HCT116 (cell line): ENCODE measurements around the gene RFPL3. TPM values are rescaled to one million over a fixed set of nuclear protein-coding genes. Genes with fewer than 3 reads are reported as not detected.
"Not testable (repeated sequence)": the region's sequence is repeated elsewhere in the genome, so short reads cannot be mapped to it uniquely, and the experiment has no call there.

Experiments used
- ATAC-seq: fragments of 200-7000 bp; cut with Tn5 transposase; 2 replicates; pipeline ENCODE4 v1.9.1; 2020; ENCODE audit warnings: mild to moderate bottlenecking, moderate library complexity
- BruUV-seq: library from RNA; stranded (reverse); fragments of 400-500 nt; replicated peaks from 2 replicates; lab custom pipeline; 2021; lab: Mats Ljungman, UMichigan
- CTCF ChIA-PET: fragments of 300-600 bp; sonication (Branson Sonifier 250); formaldehyde crosslinking; loops from one replicate; lab custom pipeline; 2021; ENCODE audit warnings: antibody characterized with exemption; lab: Charles Lee
- POLR2A ChIA-PET: fragments of 300-600, 350-600 bp; sonication (Branson Sonifier 250); formaldehyde crosslinking; loops from one replicate; lab custom pipeline; 2021; ENCODE audit warnings: antibody characterized with exemption; lab: Charles Lee
- RAD21 ChIA-PET, 2 experiments: fragments of 300-600 bp; sonication (Branson Sonifier 250); formaldehyde crosslinking; loops; one replicate each; lab custom pipeline; 2023; ENCODE audit warnings: low total read pairs in 2 of 2; ENCODE audit not compliant: uncharacterized antibody in 2 of 2, unreplicated experiment in 2 of 2, low non-redundant PET in 1 of 2; lab: Charles Lee
- DNase-seq: peaks from one replicate; pipeline ENCODE4 v3.0.0-alpha.2; 2010; ENCODE audit warnings: low read depth, low spot score
- H2AFZ ChIP-seq: fragments of 200-600 bp; shearing (Covaris generic), sonication (generic); 2 replicates; pipeline ENCODE4 v1.6.1; 2017; ENCODE audit warnings: low read depth, mixed run types, mixed read lengths, antibody characterized with exemption, low read length; ENCODE audit not compliant: poor library complexity, severe bottlenecking
- H3K27ac ChIP-seq: 2 replicates; pipeline ENCODE4 v1.5.1; 2012; ENCODE audit warnings: low read depth, low read length
- H3K27me3 ChIP-seq: fragments of 200-600 bp; sonication (generic); 2 replicates; pipeline ENCODE4 v1.6.1; 2016; ENCODE audit warnings: mixed run types, low read length, mixed read lengths; ENCODE audit not compliant: insufficient read depth
- H3K36me3 ChIP-seq, 2 experiments: fragments of 200-500 bp in 1 of 2; fragments of 200-600 bp in 1 of 2; sonication (Bioruptor generic) in 1 of 2; sonication (generic) in 1 of 2; 2 replicates each; pipeline versions ENCODE4 v1.5.1 to v1.6.1; 2014 to 2016; ENCODE audit warnings: low read length in 2 of 2, inconsistent platforms in 1 of 2, mixed read lengths in 1 of 2, mixed run types in 1 of 2; ENCODE audit not compliant: insufficient read depth in 2 of 2, control insufficient read depth in 1 of 2
- H3K4me1 ChIP-seq, 2 experiments: fragments of 200-600 bp in 1 of 2; sonication (generic) in 1 of 2; 2 replicates each; pipeline versions ENCODE4 v1.5.1 to v1.6.1; 2012 to 2017; ENCODE audit warnings: low read length in 2 of 2, inconsistent platforms in 1 of 2, mild to moderate bottlenecking in 1 of 2, mixed read lengths in 1 of 2, mixed run types in 1 of 2, moderate library complexity in 1 of 2; ENCODE audit not compliant: insufficient read depth in 2 of 2, control insufficient read depth in 1 of 2
- H3K4me2 ChIP-seq: fragments of 200-600 bp; sonication (generic); 2 replicates; pipeline ENCODE4 v1.6.1; 2017; ENCODE audit warnings: mixed run types, low read length, mixed read lengths
- H3K4me3 ChIP-seq, 2 experiments: fragments of 200-600 bp in 1 of 2; sonication (generic) in 1 of 2; replicated peaks in 1 of 2; 2 replicates each; pipeline ENCODE4 v1.5.1; 2011 to 2016; ENCODE audit warnings: low read length in 2 of 2, control low read depth in 1 of 2, low read depth in 1 of 2, mild to moderate bottlenecking in 1 of 2, mixed read lengths in 1 of 2, mixed run types in 1 of 2
- H3K79me2 ChIP-seq: fragments of 200-600 bp; sonication (generic); 2 replicates; pipeline ENCODE4 v1.6.1; 2017; ENCODE audit warnings: mild to moderate bottlenecking, mixed run types, low read length, moderate library complexity, mixed read lengths; ENCODE audit not compliant: insufficient read depth
- H3K9ac ChIP-seq: fragments of 200-600 bp; sonication (generic); 2 replicates; pipeline ENCODE4 v1.6.1; 2016; ENCODE audit warnings: low read length, mixed read lengths
- H3K9me2 ChIP-seq: fragments of 200-600 bp; sonication (generic), shearing (Covaris generic); 2 replicates; pipeline ENCODE4 v1.6.1; 2017; ENCODE audit warnings: mixed run types, mild to moderate bottlenecking, moderate library complexity; ENCODE audit not compliant: insufficient read depth
- H3K9me3 ChIP-seq, 2 experiments: fragments of 200-500 bp in 1 of 2; fragments of 200-600 bp in 1 of 2; sonication (Bioruptor generic) in 1 of 2; sonication (generic) in 1 of 2; 2 replicates each; pipeline ENCODE4 v1.6.1; 2014 to 2017; ENCODE audit warnings: low read length in 2 of 2, mixed read lengths in 2 of 2, inconsistent platforms in 1 of 2, low read depth in 1 of 2, mild to moderate bottlenecking in 1 of 2, mixed run types in 1 of 2, moderate library complexity in 1 of 2; ENCODE audit not compliant: control insufficient read depth in 1 of 2, insufficient read depth in 1 of 2
- H4K20me1 ChIP-seq: fragments of 200-600 bp; sonication (generic), shearing (Covaris generic); 2 replicates; pipeline ENCODE4 v1.6.1; 2017; ENCODE audit warnings: mixed run types, mild to moderate bottlenecking, moderate library complexity; ENCODE audit not compliant: insufficient read depth
- FOSL1 ChIP-seq: IDR thresholded peaks from 2 replicates; pipeline ENCODE4 v1.6.1; 2012; ENCODE audit warnings: low read depth
- POLR2AphosphoS5 ChIP-seq: IDR thresholded peaks from 2 replicates; pipeline ENCODE4 v1.6.1; 2011; ENCODE audit warnings: mild to moderate bottlenecking, low read depth, low read length, moderate library complexity
- RAD21 ChIP-seq: IDR thresholded peaks from 2 replicates; pipeline ENCODE4 v1.6.1; 2012; ENCODE audit warnings: low read depth, mild to moderate bottlenecking
- intact Hi-C: fragments of 100-400 bp; cut with micrococcal nuclease; formaldehyde crosslinking; loops from 2 replicates; pipeline ENCODE4 v1.10.0; 2022
- total RNA-seq: library from RNA; stranded (reverse); gene quantifications from one replicate; pipeline ENCODE4 v1.2.1, GENCODE V29; 2021; ENCODE audit not compliant: unreplicated experiment
- TF ChIP-seq, protein P1 (sequence below): IDR thresholded peaks from 2 replicates; pipeline ENCODE4 v1.6.1; 2012

The RFPL3 gene
- total RNA-seq, 1 experiment from 2014 or later = not detected

DNA sequence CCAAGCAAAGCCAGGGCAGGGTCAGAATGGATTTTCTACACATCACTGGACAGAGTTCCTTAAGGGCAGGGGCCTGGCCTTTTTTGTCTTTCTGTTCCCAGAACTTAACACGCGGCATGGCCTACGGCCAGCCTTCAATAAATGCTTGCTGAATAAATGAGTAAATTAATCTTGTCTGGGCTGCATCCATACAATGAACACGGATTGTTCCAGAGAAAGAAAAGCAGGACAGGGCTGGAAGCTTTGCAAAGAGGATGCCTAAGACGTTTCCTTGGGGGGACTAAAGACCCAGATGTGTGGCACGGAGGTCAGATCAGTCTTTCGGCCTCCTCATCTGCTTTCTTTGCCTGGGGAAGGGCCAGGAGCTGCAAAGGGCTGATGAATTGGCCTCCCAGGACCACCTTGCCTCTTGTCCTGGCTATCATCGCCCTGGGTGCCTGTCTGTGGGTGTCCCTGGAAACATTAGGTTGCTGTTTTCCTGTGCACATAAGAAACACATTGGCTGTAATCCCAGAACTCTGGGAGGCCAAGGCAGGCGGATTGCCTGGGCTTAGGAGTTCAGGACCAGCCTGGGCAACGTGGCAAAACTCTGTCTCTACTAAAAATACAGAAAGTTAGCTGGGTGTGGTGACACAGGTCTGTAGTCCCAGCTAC lies 20.8 kb upstream of the RFPL3 start:
- ATAC-seq = no peak
- Histone ChIP-seq H4K20me1 (no peaks in the 10 kb centered on the region), H3K9me3 (no peaks in the 10 kb centered on the region), H3K4me3 (no peak overlapping the region), H3K27me3 (no peaks in the 10 kb centered on the region), H2AFZ (no peak overlapping the region), H3K9me2 (no peaks in the 10 kb centered on the region), H3K9ac (no peak overlapping the region), H3K27ac (no peak overlapping the region), H3K4me2 (no peak overlapping the region), H3K79me2 (no peaks in the 10 kb centered on the region), H3K36me3 (no peaks in the 10 kb centered on the region)
- no peak for DNase-seq
- ChIA-PET POLR2A (no interaction called here), RAD21 (no interaction called here)
- intact Hi-C loops = no loop called here
- no TSS peak for BruUV-seq
- TF ChIP-seq POLR2AphosphoS5 (no peak), RAD21 (no peak), FOSL1 (no peak)
- TF ChIP-seq, protein P1, sequence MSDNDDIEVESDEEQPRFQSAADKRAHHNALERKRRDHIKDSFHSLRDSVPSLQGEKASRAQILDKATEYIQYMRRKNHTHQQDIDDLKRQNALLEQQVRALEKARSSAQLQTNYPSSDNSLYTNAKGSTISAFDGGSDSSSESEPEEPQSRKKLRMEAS = no peak
- TF ChIP-seq, all 23 proteins: peak for 0
- CTCF ChIA-PET = no interaction called here
- no peaks in the 10 kb centered on the region for H3K4me1 ChIP-seq

DNA sequence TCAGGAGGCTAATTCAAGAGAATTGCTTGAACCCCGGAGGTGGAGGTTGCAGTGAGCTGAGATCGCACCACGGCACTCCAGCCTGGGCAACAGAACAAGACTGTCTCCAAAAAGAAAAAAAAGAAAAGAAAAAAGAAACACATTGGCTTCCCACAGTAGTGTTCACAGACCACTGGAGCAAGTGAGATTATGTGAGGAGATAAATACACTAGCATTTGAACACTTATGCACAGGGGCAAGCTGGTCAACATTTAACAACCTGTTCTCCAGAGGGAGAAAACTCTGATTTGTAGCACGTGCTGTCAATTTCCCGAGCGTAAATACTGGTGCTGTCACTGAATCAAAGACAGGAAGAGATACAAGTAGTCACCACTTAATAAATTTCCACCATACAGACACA lies 20.2 kb upstream of the RFPL3 start:
- H3K4me3 ChIP-seq, POLR2A ChIA-PET, CTCF ChIA-PET, H3K4me1 ChIP-seq, H4K20me1 ChIP-seq, DNase-seq, H2AFZ ChIP-seq, H3K4me2 ChIP-seq, ATAC-seq, H3K27me3 ChIP-seq, H3K27ac ChIP-seq, H3K9ac ChIP-seq, H3K79me2 ChIP-seq, intact Hi-C loops, H3K9me2 ChIP-seq, RAD21 ChIA-PET, H3K36me3 ChIP-seq, BruUV-seq, H3K9me3 ChIP-seq: not testable (repeated sequence)
